GM19395 (cell line): Measurements from ENCODE around the gene SHC2.
"Not testable (repeated sequence)": the region's sequence is repeated elsewhere in the genome, so short reads cannot be mapped to it uniquely, and the experiment has no call there.

ENCODE experiments used
- ATAC-seq: cut with Tn5 transposase; IDR thresholded peaks from one replicate; pipeline ENCODE4 v1.9.1; 2021; ENCODE audit warnings: mild to moderate bottlenecking, moderate library complexity; ENCODE audit not compliant: unreplicated experiment

Gene SHC2

GRCh38 chr19:450912-451481, 9.8 kb downstream of the SHC2 start:
- not testable (repeated sequence) for ATAC-seq

- ATAC-seq = no peak
These were observed 10.9 kb downstream of the SHC2 start for GRCh38 chr19:449916-450315.

- ATAC-seq = no peak
These were observed 12.8 kb downstream of the SHC2 start for GRCh38 chr19:447816-448560.

- ATAC-seq = no peak
These were observed 13.8 kb downstream of the SHC2 start for GRCh38 chr19:447064-447426.

- no peak for ATAC-seq
These were observed 16.1 kb downstream of the SHC2 start for GRCh38 chr19:444677-445210.

GRCh38 chr19:443005-443404, 17.8 kb downstream of the SHC2 start:
- ATAC-seq = no peak

GRCh38 chr19:442085-442484, 18.7 kb downstream of the SHC2 start:
- ATAC-seq = no peak

- ATAC-seq = no peak
These were observed 19.5 kb downstream of the SHC2 start for GRCh38 chr19:441213-441836.

- ATAC-seq = no peak
These were observed 20.2 kb downstream of the SHC2 start for GRCh38 chr19:440391-441212.

- ATAC-seq = no peak
These were observed 21.5 kb downstream of the SHC2 start for GRCh38 chr19:439167-439900.

- no peak for ATAC-seq
These were observed 22.3 kb downstream of the SHC2 start for GRCh38 chr19:438416-438958.

GRCh38 chr19:437041-437440, 23.8 kb downstream of the SHC2 start:
- no peak for ATAC-seq

- no peak for ATAC-seq
These were observed 24.4 kb downstream of the SHC2 start for GRCh38 chr19:436413-436950.

- ATAC-seq = no peak
These were observed 25.0 kb downstream of the SHC2 start for GRCh38 chr19:435707-436412.

GRCh38 chr19:435056-435706, 25.7 kb downstream of the SHC2 start:
- ATAC-seq = no peak

- ATAC-seq = no peak
These were observed 26.5 kb downstream of the SHC2 start for GRCh38 chr19:434152-434960.

GRCh38 chr19:430701-431100, 30.1 kb downstream of the SHC2 start:
- no peak for ATAC-seq

GRCh38 chr19:428149-428548, 32.7 kb downstream of the SHC2 start:
- no peak for ATAC-seq
